HEK293 (cell line): ENCODE results near the gene MGMT.

Source experiments
- CTCF ChIA-PET: fragments of 350-600 bp; formaldehyde crosslinking; extraction: SDS; loops from one replicate; lab custom pipeline; 2021; ENCODE audit warnings: antibody characterized with exemption; lab: Yijun Ruan, JAX
- POLR2A ChIA-PET: fragments of 300-600 bp; formaldehyde crosslinking; extraction: SDS; loops from one replicate; lab custom pipeline; 2020; ENCODE audit warnings: antibody characterized with exemption, inconsistent platforms; lab: Yijun Ruan, JAX
- H3K27ac ChIP-seq: fragments of 200-500 bp; sonication (Bioruptor generic); 2 replicates; pipeline ENCODE4 v1.5.1; 2014; ENCODE audit warnings: low read depth, low read length, control low read depth, inconsistent platforms; ENCODE audit errors: extremely low read depth
- H3K36me3 ChIP-seq, 2 experiments: fragments of 200-500 bp in 1 of 2; sonication (Bioruptor generic) in 1 of 2; 1 replicate in 1 of 2; 2 replicates in 1 of 2; pipeline ENCODE4 v1.5.1; 2014 to 2017; ENCODE audit warnings: inconsistent platforms in 2 of 2, low read length in 2 of 2; ENCODE audit not compliant: control insufficient read depth in 2 of 2, insufficient read depth in 1 of 2
- H3K4me1 ChIP-seq: fragments of 200-500 bp; sonication (Bioruptor generic); 2 replicates; pipeline ENCODE4 v1.5.1; 2014; ENCODE audit warnings: mild to moderate bottlenecking, low read length, inconsistent platforms; ENCODE audit not compliant: control insufficient read depth, insufficient read depth
- H3K4me3 ChIP-seq: 2 replicates; pipeline ENCODE4 v1.5.1; 2011; ENCODE audit warnings: low read depth, mild to moderate bottlenecking, control low read depth, low read length, moderate library complexity
- H3K9me3 ChIP-seq: fragments of 200-500 bp; sonication (Bioruptor generic); 2 replicates; pipeline ENCODE4 v1.5.1; 2014; ENCODE audit warnings: low read depth, low read length, inconsistent platforms; ENCODE audit not compliant: control insufficient read depth, insufficient read depth
- BCL11A ChIP-seq: fragments of 450-650 bp; formaldehyde crosslinking; IDR thresholded peaks from 2 replicates; pipeline ENCODE4 v1.5.1; 2016; ENCODE audit warnings: low read depth, missing biosample characterization, missing genetic modification characterization
- EGR2 ChIP-seq: fragments of 450-650 bp; formaldehyde crosslinking; IDR thresholded peaks from 2 replicates; pipeline ENCODE4 v1.5.1; 2016; ENCODE audit warnings: low read depth, missing biosample characterization, missing genetic modification characterization
- GLI2 ChIP-seq: fragments of 450-650 bp; formaldehyde crosslinking; IDR thresholded peaks from 2 replicates; pipeline ENCODE4; 2017; ENCODE audit warnings: missing biosample characterization, missing genetic modification characterization, low read depth, borderline replicate concordance
- PRDM1 ChIP-seq: fragments of 450-650 bp; formaldehyde crosslinking; IDR thresholded peaks from 2 replicates; pipeline ENCODE4; 2016; ENCODE audit warnings: missing biosample characterization, missing genetic modification characterization
- WT1 ChIP-seq: fragments of 450-650 bp; formaldehyde crosslinking; IDR thresholded peaks from 2 replicates; pipeline ENCODE4 v1.5.1; 2016; ENCODE audit warnings: missing biosample characterization, missing genetic modification characterization
- ZFP69B ChIP-seq: fragments of 450-650 bp; formaldehyde crosslinking; IDR thresholded peaks from 2 replicates; pipeline ENCODE4 v1.5.1; 2016; ENCODE audit warnings: missing biosample characterization, missing genetic modification characterization
- ZNF114 ChIP-seq: fragments of 450-650 bp; formaldehyde crosslinking; IDR thresholded peaks from 2 replicates; pipeline ENCODE4 v1.5.0; 2017; ENCODE audit warnings: missing biosample characterization, missing genetic modification characterization
- ZNF132 ChIP-seq: fragments of 450-650 bp; formaldehyde crosslinking; IDR thresholded peaks from 2 replicates; pipeline ENCODE4 v1.5.1; 2017; ENCODE audit warnings: missing biosample characterization, missing genetic modification characterization, borderline replicate concordance
- ZNF146 ChIP-seq: fragments of 450-650 bp; formaldehyde crosslinking; IDR thresholded peaks from 2 replicates; pipeline ENCODE4 v1.5.1; 2016; ENCODE audit warnings: missing biosample characterization, missing genetic modification characterization
- ZNF184 ChIP-seq: fragments of 450-650 bp; IDR thresholded peaks from 2 replicates; pipeline ENCODE4 v1.5.1; 2018; ENCODE audit warnings: missing biosample characterization, mild to moderate bottlenecking, missing genetic modification characterization
- ZNF335 ChIP-seq: fragments of 450-650 bp; formaldehyde crosslinking; conservative IDR thresholded peaks from 2 replicates; pipeline ENCODE4 v1.5.1; 2016; ENCODE audit warnings: missing biosample characterization, missing genetic modification characterization
- ZNF404 ChIP-seq: fragments of 450-650 bp; formaldehyde crosslinking; IDR thresholded peaks from 2 replicates; pipeline ENCODE4 v1.5.1; 2017; ENCODE audit warnings: missing biosample characterization, missing genetic modification characterization
- ZNF600 ChIP-seq: fragments of 450-650 bp; formaldehyde crosslinking; IDR thresholded peaks from 2 replicates; pipeline ENCODE4 v1.5.1; 2016; ENCODE audit warnings: missing biosample characterization, missing genetic modification characterization
- ZNF623 ChIP-seq: fragments of 450-650 bp; formaldehyde crosslinking; IDR thresholded peaks from 2 replicates; pipeline ENCODE4 v1.5.1; 2016; ENCODE audit warnings: missing biosample characterization, missing genetic modification characterization
- ZNF629 ChIP-seq: fragments of 450-650 bp; formaldehyde crosslinking; IDR thresholded peaks from 2 replicates; pipeline ENCODE4 v1.5.1; 2017; ENCODE audit warnings: missing biosample characterization, missing genetic modification characterization
- ZNF658 ChIP-seq: fragments of 450-650 bp; formaldehyde crosslinking; IDR thresholded peaks from 2 replicates; pipeline ENCODE4; 2016; ENCODE audit warnings: missing biosample characterization, missing genetic modification characterization
- ZSCAN16 ChIP-seq: fragments of 450-650 bp; formaldehyde crosslinking; IDR thresholded peaks from 2 replicates; pipeline ENCODE4 v1.5.1; 2016; ENCODE audit warnings: missing biosample characterization, missing genetic modification characterization
- TF ChIP-seq, protein P1 (sequence below): fragments of 450-650 bp; formaldehyde crosslinking; IDR thresholded peaks from 2 replicates; pipeline ENCODE4 v1.5.1; 2016; ENCODE audit warnings: missing biosample characterization, missing genetic modification characterization, borderline replicate concordance
- TF ChIP-seq, protein P2 (sequence below): fragments of 450-650 bp; formaldehyde crosslinking; IDR thresholded peaks from 2 replicates; pipeline ENCODE4 v1.5.1; 2017; ENCODE audit warnings: missing biosample characterization, missing genetic modification characterization
- TF ChIP-seq, protein P3 (sequence below): fragments of 450-650 bp; formaldehyde crosslinking; IDR thresholded peaks from 2 replicates; pipeline ENCODE4 v1.5.1; 2016; ENCODE audit warnings: missing biosample characterization, missing genetic modification characterization

The MGMT gene

DNA sequence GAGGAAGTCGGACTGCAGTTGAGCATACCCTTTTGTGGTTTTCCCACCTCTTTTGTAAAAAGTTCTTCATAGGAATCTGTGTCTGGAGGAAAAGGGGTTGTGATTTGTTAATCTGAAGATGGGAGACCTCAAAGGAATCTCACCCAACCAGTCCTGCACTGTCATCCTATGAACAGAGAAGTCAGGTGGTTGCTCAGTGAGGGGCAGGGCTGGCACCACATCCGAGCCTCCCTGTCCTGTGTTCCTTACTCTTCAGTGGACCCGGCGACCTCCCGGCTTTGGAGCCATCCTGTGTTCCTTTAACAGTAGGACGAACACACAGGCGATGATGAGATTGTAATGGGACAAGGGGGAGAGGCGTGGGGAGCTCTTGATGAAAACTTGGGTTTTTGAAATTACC is 2.8 kb upstream of the MGMT start:
- TF ChIP-seq ZNF629 (no peak), PRDM1 (tag by site-specific recombination) (no peak), ZNF184 (tag by site-specific recombination) (no peak), BCL11A (no peak), ZSCAN16 (tag by site-specific recombination) (no peak), ZNF404 (no peak), ZNF600 (no peak), ZNF114 (tag by site-specific recombination) (no peak), ZNF146 (tag by site-specific recombination) (no peak), ZNF658 (tag by site-specific recombination) (no peak), EGR2 (tag by site-specific recombination) (no peak), ZFP69B (tag by site-specific recombination) (no peak), ZNF623 (no peak), GLI2 (tag by site-specific recombination) (no peak), ZNF335 (tag by site-specific recombination) (no peak), ZNF132 (tag by site-specific recombination) (no peak), WT1 (no peak)
- TF ChIP-seq, protein P1, sequence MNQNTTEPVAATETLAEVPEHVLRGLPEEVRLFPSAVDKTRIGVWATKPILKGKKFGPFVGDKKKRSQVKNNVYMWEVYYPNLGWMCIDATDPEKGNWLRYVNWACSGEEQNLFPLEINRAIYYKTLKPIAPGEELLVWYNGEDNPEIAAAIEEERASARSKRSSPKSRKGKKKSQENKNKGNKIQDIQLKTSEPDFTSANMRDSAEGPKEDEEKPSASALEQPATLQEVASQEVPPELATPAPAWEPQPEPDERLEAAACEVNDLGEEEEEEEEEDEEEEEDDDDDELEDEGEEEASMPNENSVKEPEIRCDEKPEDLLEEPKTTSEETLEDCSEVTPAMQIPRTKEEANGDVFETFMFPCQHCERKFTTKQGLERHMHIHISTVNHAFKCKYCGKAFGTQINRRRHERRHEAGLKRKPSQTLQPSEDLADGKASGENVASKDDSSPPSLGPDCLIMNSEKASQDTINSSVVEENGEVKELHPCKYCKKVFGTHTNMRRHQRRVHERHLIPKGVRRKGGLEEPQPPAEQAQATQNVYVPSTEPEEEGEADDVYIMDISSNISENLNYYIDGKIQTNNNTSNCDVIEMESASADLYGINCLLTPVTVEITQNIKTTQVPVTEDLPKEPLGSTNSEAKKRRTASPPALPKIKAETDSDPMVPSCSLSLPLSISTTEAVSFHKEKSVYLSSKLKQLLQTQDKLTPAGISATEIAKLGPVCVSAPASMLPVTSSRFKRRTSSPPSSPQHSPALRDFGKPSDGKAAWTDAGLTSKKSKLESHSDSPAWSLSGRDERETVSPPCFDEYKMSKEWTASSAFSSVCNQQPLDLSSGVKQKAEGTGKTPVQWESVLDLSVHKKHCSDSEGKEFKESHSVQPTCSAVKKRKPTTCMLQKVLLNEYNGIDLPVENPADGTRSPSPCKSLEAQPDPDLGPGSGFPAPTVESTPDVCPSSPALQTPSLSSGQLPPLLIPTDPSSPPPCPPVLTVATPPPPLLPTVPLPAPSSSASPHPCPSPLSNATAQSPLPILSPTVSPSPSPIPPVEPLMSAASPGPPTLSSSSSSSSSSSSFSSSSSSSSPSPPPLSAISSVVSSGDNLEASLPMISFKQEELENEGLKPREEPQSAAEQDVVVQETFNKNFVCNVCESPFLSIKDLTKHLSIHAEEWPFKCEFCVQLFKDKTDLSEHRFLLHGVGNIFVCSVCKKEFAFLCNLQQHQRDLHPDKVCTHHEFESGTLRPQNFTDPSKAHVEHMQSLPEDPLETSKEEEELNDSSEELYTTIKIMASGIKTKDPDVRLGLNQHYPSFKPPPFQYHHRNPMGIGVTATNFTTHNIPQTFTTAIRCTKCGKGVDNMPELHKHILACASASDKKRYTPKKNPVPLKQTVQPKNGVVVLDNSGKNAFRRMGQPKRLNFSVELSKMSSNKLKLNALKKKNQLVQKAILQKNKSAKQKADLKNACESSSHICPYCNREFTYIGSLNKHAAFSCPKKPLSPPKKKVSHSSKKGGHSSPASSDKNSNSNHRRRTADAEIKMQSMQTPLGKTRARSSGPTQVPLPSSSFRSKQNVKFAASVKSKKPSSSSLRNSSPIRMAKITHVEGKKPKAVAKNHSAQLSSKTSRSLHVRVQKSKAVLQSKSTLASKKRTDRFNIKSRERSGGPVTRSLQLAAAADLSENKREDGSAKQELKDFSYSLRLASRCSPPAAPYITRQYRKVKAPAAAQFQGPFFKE, result no peak
- TF ChIP-seq, protein P2, sequence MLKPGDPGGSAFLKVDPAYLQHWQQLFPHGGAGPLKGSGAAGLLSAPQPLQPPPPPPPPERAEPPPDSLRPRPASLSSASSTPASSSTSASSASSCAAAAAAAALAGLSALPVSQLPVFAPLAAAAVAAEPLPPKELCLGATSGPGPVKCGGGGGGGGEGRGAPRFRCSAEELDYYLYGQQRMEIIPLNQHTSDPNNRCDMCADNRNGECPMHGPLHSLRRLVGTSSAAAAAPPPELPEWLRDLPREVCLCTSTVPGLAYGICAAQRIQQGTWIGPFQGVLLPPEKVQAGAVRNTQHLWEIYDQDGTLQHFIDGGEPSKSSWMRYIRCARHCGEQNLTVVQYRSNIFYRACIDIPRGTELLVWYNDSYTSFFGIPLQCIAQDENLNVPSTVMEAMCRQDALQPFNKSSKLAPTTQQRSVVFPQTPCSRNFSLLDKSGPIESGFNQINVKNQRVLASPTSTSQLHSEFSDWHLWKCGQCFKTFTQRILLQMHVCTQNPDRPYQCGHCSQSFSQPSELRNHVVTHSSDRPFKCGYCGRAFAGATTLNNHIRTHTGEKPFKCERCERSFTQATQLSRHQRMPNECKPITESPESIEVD (tag by site-specific recombination), result no peak
- TF ChIP-seq, protein P3, sequence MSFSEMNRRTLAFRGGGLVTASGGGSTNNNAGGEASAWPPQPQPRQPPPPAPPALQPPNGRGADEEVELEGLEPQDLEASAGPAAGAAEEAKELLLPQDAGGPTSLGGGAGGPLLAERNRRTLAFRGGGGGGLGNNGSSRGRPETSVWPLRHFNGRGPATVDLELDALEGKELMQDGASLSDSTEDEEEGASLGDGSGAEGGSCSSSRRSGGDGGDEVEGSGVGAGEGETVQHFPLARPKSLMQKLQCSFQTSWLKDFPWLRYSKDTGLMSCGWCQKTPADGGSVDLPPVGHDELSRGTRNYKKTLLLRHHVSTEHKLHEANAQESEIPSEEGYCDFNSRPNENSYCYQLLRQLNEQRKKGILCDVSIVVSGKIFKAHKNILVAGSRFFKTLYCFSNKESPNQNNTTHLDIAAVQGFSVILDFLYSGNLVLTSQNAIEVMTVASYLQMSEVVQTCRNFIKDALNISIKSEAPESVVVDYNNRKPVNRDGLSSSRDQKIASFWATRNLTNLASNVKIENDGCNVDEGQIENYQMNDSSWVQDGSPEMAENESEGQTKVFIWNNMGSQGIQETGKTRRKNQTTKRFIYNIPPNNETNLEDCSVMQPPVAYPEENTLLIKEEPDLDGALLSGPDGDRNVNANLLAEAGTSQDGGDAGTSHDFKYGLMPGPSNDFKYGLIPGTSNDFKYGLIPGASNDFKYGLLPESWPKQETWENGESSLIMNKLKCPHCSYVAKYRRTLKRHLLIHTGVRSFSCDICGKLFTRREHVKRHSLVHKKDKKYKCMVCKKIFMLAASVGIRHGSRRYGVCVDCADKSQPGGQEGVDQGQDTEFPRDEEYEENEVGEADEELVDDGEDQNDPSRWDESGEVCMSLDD (tag by site-specific recombination), result no peak
- TF ChIP-seq, all 188 proteins: peak for 0
- POLR2A ChIA-PET, result no interaction called here

More for the DNA sequence above, 2.8 kb upstream of the MGMT start:
- Histone ChIP-seq H3K4me3 (no peak overlapping the region), H3K4me1 (peaks cover 3% of the 10 kb centered on the region), H3K9me3 (no peaks in the 10 kb centered on the region), H3K36me3 (no peaks in the 10 kb centered on the region), H3K27ac (no peak overlapping the region)
- CTCF ChIA-PET, result no interaction called here
